Esophagus muscularis mucosa (tissue), 4 donors: ENCODE measurements around the gene ITFG2. TPM values are rescaled to one million over a fixed set of nuclear protein-coding genes. Genes with fewer than 3 reads are reported as not detected.

Experiments
- total RNA-seq, 4 donors: library from RNA; depleted of rRNA; stranded (reverse); fragments of >200 nt; gene quantifications; one replicate each; pipeline versions ENCODE4 v1.1.0 to v1.2.1, GENCODE V29; 2016

Gene ITFG2
- total RNA-seq, 4 donors from 2014 or later, result 13.6 to 26.2 (median 21.8) TPM

Other genes starting within 250 kb of the ITFG2 start
- 10 to 100 TPM; 28.7 to 53.3 (median 36.7) TPM for gene FKBP4, start 17.7 kb upstream of the ITFG2 start, total RNA-seq
- gene NRIP2, start 22.4 kb downstream of the ITFG2 start, total RNA-seq, result 1 to 10 TPM in 3 of 4 donors, under 1 TPM in 1; 0.83 to 9.7 (median 2.9) TPM
- not detected for gene TEX52, start 44.4 kb downstream of the ITFG2 start, total RNA-seq
- gene FOXM1, start 64.5 kb downstream of the ITFG2 start, total RNA-seq, result 1 to 10 TPM in 1 of 4 donors, under 1 TPM in 2, not detected in 1; under 0.01 to 1.4 (median 0.17) TPM
- gene RHNO1, start 64.6 kb downstream of the ITFG2 start, total RNA-seq, result 1 to 10 TPM; 7.1 to 9.7 (median 8.9) TPM
- 10 to 100 TPM; 19.1 to 35.7 (median 27.4) TPM for gene TULP3, start 78.2 kb downstream of the ITFG2 start, total RNA-seq
- 10 to 100 TPM in 3 of 4 donors, 1 to 10 TPM in 1; 7.5 to 42.7 (median 28.0) TPM for gene TEAD4, start 146.7 kb downstream of the ITFG2 start, total RNA-seq